Effector memory CD8-positive, alpha-beta T cell (primary cell): ENCODE data around the gene ADAP1.
A peak's percentile ranks its signal among the peaks of the same experiment; 100 is the strongest.
"Not testable (repeated sequence)": the region's sequence is repeated elsewhere in the genome, so short reads cannot be mapped to it uniquely, and the experiment has no call there.

Source experiments
- ATAC-seq: fragments of 150-1000 bp; cut with Tn5 transposase; replicated peaks from 2 replicates; pipeline ENCODE4 v1.10.0; 2021; ENCODE audit warnings: mild to moderate bottlenecking, moderate library complexity
- DNase-seq, 3 experiments: peaks; one replicate each; pipeline ENCODE4 v3.0.0; 2021
- H3K27ac Mint-ChIP-seq, 2 donors: one replicate each; pipeline ENCODE4 v1.8.0; 2022; ENCODE audit warnings: mild to moderate bottlenecking in 2 of 2, mixed read lengths in 2 of 2, moderate library complexity in 2 of 2
- H3K27me3 Mint-ChIP-seq, 2 donors: one replicate each; pipeline ENCODE4 v1.8.0; 2022; ENCODE audit warnings: mixed read lengths in 2 of 2
- H3K36me3 Mint-ChIP-seq: one replicate; pipeline ENCODE4 v1.8.0; 2022; ENCODE audit warnings: mild to moderate bottlenecking, moderate library complexity, mixed read lengths; ENCODE audit not compliant: insufficient read depth
- H3K4me1 Mint-ChIP-seq, 2 donors: one replicate each; pipeline ENCODE4 v1.8.0; 2022; ENCODE audit warnings: low read depth in 2 of 2, mixed read lengths in 2 of 2
- H3K4me3 Mint-ChIP-seq, 2 donors: one replicate each; pipeline ENCODE4 v1.8.0; 2022; ENCODE audit warnings: mild to moderate bottlenecking in 2 of 2, mixed read lengths in 2 of 2, moderate library complexity in 2 of 2
- H3K9me3 Mint-ChIP-seq, 2 donors: one replicate each; pipeline ENCODE4 v1.8.0; 2022; ENCODE audit warnings: mixed read lengths in 2 of 2

Gene ADAP1

DNA sequence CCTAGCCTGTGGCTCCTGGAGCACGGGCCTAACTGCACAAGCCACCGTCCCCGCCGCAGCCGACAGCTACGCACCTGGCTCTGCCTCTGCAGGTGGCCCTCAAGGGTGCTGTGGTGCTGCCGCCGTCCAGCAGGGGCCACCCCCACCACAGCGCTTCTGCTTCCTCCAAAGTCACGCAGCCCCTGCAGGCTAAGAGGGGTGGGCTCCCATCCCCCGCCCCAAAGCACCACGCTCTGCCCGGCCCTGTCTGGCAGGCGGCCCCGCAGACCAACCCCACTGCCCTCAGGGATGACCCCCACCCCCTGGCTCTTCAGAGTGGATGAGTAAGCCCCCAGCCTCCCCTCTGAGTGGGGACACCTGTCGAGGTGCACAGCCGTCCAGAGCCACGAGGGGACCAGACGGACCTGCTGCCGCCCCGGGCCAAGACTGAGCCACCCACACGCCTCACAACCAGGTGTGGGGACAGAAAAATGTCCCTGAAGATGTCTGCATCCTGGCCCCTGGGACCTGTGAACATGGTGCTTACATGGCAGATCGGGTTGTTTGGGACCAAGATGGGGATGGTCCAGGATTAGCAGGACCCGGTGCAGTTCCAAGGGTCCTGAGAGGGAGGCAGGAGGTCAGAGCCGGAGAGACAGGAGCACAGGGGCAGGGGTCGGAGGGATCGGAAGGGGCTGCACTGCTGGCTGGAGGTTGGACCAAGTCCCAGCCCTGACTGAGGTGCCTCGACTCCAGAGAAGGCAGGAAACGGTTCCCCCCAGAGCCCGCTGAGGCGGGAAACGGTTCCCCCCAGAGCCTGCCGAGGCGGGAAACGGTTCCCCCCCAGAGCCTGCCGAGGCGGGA is 9.0 kb upstream of the ADAP1 start:
- Mint-ChIP-seq H3K4me3 (peak overlapping the region; percentile 44 to 46), H3K36me3 (peaks cover 31% of the 10 kb centered on the region), H3K9me3 (no peaks in the 10 kb centered on the region), H3K27ac (peak overlapping the region in 1 of 2 donors; percentile 57), H3K27me3 (peaks cover 0 to 10% of the 10 kb centered on the region in 2 donors), H3K4me1 (peaks cover 10 to 11% of the 10 kb centered on the region in 2 donors)
- no peak for DNase-seq
- peak; percentile 29 for ATAC-seq

DNA sequence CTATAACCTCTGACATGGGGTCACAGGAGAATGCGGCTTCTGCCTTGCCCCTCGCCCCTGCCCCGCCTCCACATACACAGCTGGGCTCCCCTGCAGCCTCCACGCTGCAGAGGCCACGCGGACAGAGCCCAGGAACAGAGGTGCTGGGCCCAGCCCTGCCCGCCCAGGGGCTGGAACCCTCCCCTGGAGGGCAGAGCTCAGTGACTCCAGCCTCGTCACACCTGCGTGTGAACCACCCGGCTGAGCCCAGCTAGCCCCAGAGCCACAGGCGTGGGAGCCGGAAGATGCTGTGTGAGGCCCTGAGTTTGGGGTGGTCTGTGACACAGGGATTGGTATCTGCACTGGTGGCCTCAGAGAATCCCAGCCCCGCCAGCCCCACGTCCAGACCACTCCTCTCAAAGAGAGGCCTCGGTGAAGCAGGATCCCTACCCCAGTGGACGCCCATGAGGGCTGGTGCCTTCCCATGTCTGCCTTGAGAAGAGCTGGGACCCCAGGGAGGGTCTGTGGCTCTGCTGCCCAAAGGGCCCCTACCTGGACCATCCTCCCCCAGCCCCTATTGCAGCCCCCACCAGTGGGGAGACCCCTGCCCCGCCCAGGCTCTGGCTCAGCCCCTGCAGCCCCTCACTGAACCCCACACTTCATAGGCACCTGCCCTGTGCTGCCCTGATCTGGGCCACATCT is 8.1 kb upstream of the ADAP1 start:
- no peak for DNase-seq
- ATAC-seq: no peak
- Mint-ChIP-seq H3K9me3 (no peaks in the 10 kb centered on the region), H3K27ac (no peak overlapping the region), H3K4me1 (peaks cover 7 to 10% of the 10 kb centered on the region in 2 donors), H3K4me3 (no peak overlapping the region), H3K27me3 (peaks cover 0 to 10% of the 10 kb centered on the region in 2 donors), H3K36me3 (peaks cover 23% of the 10 kb centered on the region)

DNA sequence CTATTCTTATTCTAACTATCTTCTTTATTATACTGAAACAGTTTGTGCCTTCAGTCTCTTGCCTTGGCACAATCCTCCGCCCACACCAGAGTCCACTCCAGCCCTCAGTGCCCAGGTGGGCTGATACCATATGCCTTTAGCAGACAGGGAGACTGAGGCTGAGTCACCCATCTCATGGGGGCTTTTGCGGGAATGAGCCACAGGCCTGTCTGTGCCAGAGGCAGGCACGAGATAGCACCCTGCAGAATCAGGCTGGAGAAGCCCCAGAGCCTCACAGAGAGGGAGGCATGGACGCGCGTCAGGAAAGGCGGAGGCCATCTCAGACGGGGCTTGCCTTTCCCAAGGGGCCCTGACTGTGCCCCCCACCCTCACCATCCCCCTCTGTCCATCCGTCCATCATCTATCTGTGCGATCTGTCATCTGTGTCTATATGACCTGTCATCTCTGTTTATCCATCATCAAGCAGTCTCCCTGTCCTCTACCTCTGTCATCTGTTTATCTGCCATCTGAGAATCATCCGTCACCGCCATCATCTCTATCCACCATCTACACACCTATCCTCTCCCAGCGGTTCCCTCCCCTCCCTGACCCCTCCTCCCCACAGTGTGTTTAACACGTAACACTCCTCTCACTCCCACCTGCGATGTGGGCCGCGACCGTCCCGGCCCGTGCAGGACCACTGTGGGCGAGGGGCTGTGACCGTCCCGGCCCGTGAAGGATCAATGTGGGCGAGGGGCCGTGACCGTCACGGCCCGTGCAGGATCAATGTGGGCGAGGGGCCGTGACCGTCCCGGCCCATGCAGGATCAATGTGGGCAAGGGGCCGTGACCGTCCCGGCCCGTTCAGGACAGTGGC is 7.3 kb upstream of the ADAP1 start:
- Mint-ChIP-seq H3K4me3 (no peak overlapping the region), H3K9me3 (no peaks in the 10 kb centered on the region), H3K27ac (no peak overlapping the region), H3K4me1 (peaks cover 7 to 10% of the 10 kb centered on the region in 2 donors), H3K36me3 (peaks cover 18% of the 10 kb centered on the region), H3K27me3 (peaks cover 0 to 10% of the 10 kb centered on the region in 2 donors)
- DNase-seq (no peak), ATAC-seq (no peak)

DNA sequence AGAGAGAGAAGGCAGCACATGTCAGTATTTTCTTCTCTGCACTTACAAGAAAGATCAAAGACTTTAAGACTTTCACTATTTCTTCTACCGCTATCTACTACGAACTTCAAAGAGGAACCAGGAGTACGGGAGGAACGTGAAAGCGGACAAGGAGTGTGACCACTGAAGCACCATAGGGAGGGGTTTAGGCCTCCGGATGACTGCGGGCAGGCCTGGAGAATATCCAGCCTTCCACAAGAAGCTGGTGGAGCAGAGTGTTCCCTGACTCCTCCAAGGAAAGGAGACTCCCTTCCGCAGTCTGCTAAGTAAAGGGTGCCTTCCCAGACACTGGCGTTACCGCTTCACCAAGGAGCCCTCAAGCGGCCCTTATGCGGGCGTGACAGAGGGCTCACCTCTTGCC is 6.5 kb upstream of the ADAP1 start:
- ATAC-seq, H3K9me3 Mint-ChIP-seq, H3K4me1 Mint-ChIP-seq, DNase-seq, H3K27me3 Mint-ChIP-seq, H3K4me3 Mint-ChIP-seq, H3K27ac Mint-ChIP-seq: not testable (repeated sequence)
- peaks cover 14% of the 10 kb centered on the region for H3K36me3 Mint-ChIP-seq

DNA sequence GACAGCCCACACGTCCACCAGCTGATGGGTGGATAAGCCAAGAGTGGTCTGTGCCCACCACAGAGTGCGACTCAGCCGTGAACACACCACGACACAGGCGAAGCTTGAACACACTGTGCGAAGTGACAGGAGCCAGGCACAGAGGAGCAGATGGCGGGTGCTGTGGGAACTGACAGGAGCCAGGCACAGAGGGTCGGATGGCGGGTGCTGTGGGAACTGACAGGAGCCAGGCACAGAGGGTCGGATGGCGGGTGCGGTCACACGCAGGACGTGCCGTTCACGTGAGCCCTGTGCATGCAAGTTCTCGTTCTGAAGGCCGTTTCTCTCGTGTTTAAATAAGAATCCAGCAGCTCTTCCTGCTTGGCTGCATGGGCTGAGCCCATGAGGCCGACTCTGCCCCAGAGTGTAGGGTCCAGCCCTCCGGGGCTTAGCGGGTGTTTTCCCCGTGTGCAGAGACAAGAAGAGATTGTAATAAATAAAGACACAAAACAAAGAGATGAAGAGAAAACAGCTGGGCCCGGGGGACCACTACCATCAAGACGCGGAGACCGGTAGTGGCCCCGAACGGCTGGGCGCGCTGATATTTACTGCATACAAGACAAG is 5.9 kb upstream of the ADAP1 start:
- Mint-ChIP-seq H3K36me3 (peaks cover 12% of the 10 kb centered on the region), H3K27me3 (peaks cover 0 to 10% of the 10 kb centered on the region in 2 donors), H3K4me3 (no peak overlapping the region), H3K27ac (no peak overlapping the region), H3K9me3 (no peaks in the 10 kb centered on the region), H3K4me1 (peaks cover 4 to 8% of the 10 kb centered on the region in 2 donors)
- ATAC-seq (no peak), DNase-seq (no peak)

DNA sequence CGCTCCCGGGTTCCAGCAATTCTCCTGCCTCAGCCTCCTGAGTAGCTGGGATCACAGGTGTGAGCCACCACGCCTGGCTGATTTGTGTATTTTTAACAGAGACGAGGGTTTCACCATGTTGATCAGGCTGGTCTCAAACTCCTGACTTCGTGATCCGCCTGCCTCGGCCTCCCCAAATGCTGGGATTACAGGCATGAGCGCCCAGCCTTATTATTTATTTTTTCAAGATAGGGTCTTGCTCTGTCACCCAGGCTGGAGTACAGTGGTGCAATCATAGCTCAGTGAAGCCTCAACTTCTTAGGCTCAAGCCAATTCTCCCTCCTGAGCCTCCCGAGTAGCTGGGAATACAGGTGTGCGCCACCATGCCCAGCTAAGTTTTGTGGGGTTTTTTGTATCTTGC is 5.3 kb upstream of the ADAP1 start:
- ATAC-seq, H3K27ac Mint-ChIP-seq, H3K9me3 Mint-ChIP-seq, H3K4me3 Mint-ChIP-seq, H3K27me3 Mint-ChIP-seq, DNase-seq, H3K4me1 Mint-ChIP-seq: not testable (repeated sequence)
- peaks cover 12% of the 10 kb centered on the region for H3K36me3 Mint-ChIP-seq

DNA sequence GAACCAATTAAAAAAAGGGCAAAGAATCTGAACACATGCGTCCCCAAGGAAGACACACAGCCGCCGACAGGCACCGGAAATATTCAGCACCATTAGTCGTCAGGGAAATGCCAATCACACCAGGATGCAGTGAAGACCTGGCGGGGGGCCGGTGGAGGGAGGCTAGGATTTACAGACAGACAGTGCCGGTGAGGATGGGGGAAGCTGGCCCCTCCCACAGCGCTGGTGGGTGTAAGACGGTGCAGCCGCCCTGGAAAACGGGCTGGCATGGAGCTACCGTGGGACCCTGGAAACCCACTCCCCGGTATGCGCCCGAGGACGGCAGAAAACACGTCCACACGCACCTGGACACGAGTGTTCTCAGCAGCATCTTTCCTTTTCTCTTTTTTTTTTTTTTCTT is 4.8 kb upstream of the ADAP1 start:
- DNase-seq: no peak
- Mint-ChIP-seq H3K4me1 (peaks cover 7 to 9% of the 10 kb centered on the region in 2 donors), H3K9me3 (no peaks in the 10 kb centered on the region), H3K4me3 (no peak overlapping the region), H3K36me3 (peaks cover 12% of the 10 kb centered on the region), H3K27me3 (peaks cover 0 to 10% of the 10 kb centered on the region in 2 donors), H3K27ac (no peak overlapping the region)
- no peak for ATAC-seq

DNA sequence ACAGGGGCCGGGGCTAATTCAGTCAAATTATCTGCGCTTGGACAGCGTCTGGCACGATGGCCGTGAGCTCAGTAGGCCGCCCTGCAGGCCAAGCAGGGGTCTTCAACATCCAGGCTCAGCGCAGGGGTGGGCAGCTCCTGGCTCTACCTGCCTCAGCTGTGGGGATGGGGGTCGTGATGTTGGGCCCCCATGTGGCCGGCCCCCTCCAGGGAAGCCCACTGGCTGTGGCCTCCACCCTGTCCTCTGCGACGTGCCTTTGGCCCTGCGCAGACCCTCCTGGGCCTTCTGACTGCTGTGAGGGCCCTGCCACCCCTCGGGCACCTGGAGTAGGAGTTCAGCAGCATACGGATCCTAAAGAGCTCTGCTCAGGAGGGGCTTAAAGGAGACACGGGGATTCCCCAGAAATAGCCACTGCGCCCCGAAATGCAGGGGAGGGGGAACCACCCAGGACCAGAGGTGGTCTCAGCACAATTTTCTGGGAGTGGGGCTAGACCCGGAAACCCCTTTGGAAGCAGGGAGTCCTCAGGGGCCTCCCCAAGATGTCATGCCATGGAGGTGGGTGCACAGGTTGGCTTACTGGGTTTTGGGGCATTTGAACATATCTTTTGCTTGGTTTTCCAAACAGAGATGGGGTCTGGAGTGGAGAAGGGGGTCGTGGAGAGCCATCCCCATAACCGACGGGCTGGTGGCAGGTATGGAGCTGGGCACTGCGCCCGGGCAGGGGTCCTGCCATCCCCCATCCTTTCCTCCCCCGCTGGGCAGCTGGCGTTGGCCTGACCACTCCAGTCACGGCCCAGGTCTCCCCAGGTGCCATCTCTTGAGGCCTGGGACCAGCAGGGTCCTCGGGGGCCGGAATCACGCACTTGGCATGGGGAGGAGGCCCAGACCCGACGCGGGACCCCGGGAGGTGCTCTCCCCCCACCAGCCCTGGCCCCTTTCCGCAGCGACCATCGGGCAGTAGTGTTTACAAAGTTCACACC is 4.0 kb upstream of the ADAP1 start:
- peaks cover 12% of the 10 kb centered on the region for H3K36me3 Mint-ChIP-seq
- peaks cover 5 to 6% of the 10 kb centered on the region in 2 donors for H3K4me1 Mint-ChIP-seq
- no peaks in the 10 kb centered on the region for H3K9me3 Mint-ChIP-seq
- DNase-seq: no peak
- H3K27me3 Mint-ChIP-seq: peaks cover 0 to 10% of the 10 kb centered on the region in 2 donors
- ATAC-seq: no peak
- H3K4me3 Mint-ChIP-seq: no peak overlapping the region
- H3K27ac Mint-ChIP-seq: no peak overlapping the region

DNA sequence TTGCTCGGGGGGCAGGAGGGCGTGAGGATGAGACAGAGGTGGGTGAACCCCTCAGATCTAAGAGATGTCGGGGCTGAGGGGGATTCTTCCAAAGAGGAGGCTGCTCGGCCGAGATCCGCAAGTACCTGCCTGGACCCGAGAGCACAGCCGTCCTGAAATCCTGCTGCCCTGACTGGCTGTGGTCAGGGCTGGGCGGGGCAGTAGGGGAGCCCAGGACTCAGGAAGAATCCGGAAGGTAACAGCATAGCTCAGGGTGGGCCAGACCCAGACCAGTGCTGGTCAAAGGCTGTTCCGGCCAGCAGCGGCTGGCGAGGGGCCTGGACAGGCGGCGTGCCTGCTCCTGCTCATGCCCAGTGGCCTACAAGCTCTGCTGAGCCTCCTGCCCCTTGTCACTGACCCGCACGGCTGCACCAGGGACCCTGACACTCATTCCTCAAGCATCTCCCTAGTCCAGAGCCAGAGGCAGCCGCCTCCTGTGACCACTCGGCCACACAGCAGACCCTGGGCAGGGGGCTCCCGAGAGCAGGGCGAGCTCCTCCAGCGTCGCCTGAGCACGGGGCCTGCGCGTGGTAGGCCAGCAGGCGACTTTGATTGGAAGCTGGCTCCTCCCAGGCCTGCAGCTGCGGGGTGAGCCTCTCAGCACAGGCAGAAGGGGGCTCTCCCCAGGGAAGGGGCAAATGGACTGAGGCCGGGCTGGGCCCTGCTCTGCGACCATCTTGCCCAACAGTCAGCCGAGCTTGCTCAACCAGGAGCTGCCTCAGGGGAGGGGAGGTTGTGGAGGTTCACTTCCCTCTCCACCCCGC is 3.1 kb upstream of the ADAP1 start:
- Mint-ChIP-seq H3K4me3 (no peak overlapping the region), H3K27ac (no peak overlapping the region), H3K9me3 (no peaks in the 10 kb centered on the region), H3K4me1 (peaks cover 5 to 7% of the 10 kb centered on the region in 2 donors), H3K27me3 (peaks cover 0 to 10% of the 10 kb centered on the region in 2 donors), H3K36me3 (peaks cover 12% of the 10 kb centered on the region)
- ATAC-seq (no peak), DNase-seq (no peak)

DNA sequence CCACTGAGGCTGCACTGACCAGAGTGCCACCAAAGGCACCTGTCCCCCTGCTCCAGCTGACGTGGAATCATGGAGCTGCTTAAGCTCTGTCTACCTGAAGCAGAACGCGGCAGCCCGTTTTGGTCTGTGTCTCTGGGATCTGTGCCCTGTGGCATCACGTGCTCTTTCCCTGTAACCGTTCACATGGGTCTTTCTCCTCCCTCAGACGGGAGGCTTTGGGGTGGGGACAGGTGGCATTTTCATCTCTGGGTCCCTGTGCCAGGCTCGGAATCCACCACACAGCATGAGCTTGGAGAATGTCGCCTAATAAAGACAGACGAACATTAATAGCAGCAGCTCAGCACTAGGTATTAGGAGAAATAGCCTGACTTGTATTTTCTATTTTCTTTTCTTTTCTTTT is 1.6 kb upstream of the ADAP1 start:
- Mint-ChIP-seq H3K27ac (no peak overlapping the region), H3K4me3 (peak overlapping the region; percentile 53 to 82), H3K27me3 (no peaks in the 10 kb centered on the region), H3K4me1 (peaks cover 10 to 11% of the 10 kb centered on the region in 2 donors), H3K36me3 (peaks cover 12% of the 10 kb centered on the region), H3K9me3 (no peaks in the 10 kb centered on the region)
- ATAC-seq: no peak
- DNase-seq: no peak

DNA sequence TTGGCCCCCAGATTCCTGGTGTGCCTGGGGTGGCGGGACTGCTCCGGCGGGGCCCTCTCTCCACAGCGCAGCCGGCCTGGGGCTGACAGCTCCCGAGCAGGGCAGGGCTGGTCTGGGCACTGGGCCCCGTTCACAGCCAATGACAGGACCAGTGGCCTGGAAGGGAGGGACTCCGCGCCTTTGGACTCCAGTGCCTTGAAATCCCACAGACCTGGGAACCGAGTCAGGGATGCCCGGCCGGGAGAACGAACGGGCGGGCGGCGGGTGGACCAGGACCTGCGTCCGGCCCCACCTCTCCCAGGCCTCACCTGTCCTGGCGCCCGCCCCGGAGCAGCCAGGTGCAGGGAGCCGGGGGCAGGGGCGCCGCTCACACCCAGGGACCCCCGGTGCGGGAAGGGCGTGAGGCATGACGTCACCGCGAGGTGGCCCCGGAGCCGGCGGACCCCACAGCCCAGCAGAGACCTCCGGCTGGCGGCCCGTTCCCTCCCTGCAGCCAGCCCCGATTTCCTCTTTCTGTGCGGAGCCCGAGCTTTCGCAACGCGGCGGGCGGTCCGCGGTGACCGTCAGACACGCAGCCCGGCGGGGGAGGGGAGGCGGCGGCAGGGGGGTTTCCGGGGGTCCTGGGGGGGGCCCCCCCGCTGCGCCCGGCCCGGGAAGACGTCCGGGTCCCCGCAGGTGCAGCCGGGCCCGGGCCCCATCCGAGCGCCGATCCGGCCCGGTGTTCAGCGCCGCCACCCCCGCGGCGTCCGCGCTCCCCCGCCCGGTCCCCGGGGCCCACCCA is 743 bp downstream of the ADAP1 start:
- peaks cover 19% of the 10 kb centered on the region for H3K36me3 Mint-ChIP-seq
- ATAC-seq (peak; percentile 35), DNase-seq (no peak)
- no peaks in the 10 kb centered on the region for H3K27me3 Mint-ChIP-seq
- H3K9me3 Mint-ChIP-seq: no peaks in the 10 kb centered on the region
- peaks cover 20 to 25% of the 10 kb centered on the region in 2 donors for H3K4me1 Mint-ChIP-seq
- H3K4me3 Mint-ChIP-seq: peak overlapping the region; percentile 58 to 65
- no peak overlapping the region for H3K27ac Mint-ChIP-seq
